IMR-90 (cell line): ENCODE results near the gene SLC4A9. TPM values are rescaled to one million over a fixed set of nuclear protein-coding genes. Genes with fewer than 3 reads are reported as not detected.

ENCODE experiments used
- ATAC-seq: fragments of 200-7000 bp; cut with Tn5 transposase; 2 replicates; pipeline ENCODE4 v1.9.1; 2020; ENCODE audit warnings: low read depth, mild to moderate bottlenecking, moderate library complexity
- BruUV-seq: library from RNA; stranded (reverse); fragments of 400-500 nt; replicated peaks from 2 replicates; lab custom pipeline; 2021; lab: Mats Ljungman, UMichigan
- CTCF ChIA-PET: fragments of 300-600 bp; formaldehyde crosslinking; extraction: SDS; loops from one replicate; lab custom pipeline; 2021; ENCODE audit warnings: antibody characterized with exemption; lab: Yijun Ruan, JAX
- POLR2A ChIA-PET: fragments of 300-600 bp; sonication (Branson Sonifier 250); formaldehyde crosslinking; loops from one replicate; lab custom pipeline; 2022; ENCODE audit warnings: antibody characterized with exemption; ENCODE audit not compliant: unreplicated experiment; lab: Charles Lee
- DNase-seq: peaks from one replicate; pipeline ENCODE4 v3.0.0; 2013
- H2AFZ ChIP-seq: replicated peaks from 2 replicates; pipeline ENCODE3; 2013; ENCODE audit warnings: low read length, mild to moderate bottlenecking; ENCODE audit not compliant: poor library complexity
- H2AK5ac ChIP-seq: 2 replicates; pipeline ENCODE4 v1.6.1; 2013; ENCODE audit warnings: low read depth, low read length, inconsistent platforms
- H2AK9ac ChIP-seq: replicated peaks from 2 replicates; pipeline ENCODE3; 2013; ENCODE audit warnings: mild to moderate bottlenecking, low read depth, low read length, moderate library complexity; ENCODE audit not compliant: poor library complexity
- H2BK120ac ChIP-seq: 2 replicates; pipeline ENCODE4 v1.6.1; 2013; ENCODE audit warnings: low read depth, low read length, inconsistent platforms
- H2BK15ac ChIP-seq: 3 replicates; pipeline ENCODE4 v1.6.1; 2013; ENCODE audit warnings: low read depth, low read length, inconsistent platforms
- H2BK20ac ChIP-seq: 2 replicates; pipeline ENCODE4 v1.6.1; 2013; ENCODE audit warnings: low read depth, mild to moderate bottlenecking, inconsistent platforms, low read length, moderate library complexity
- H2BK5ac ChIP-seq: 2 replicates; pipeline ENCODE4 v1.6.1; 2013; ENCODE audit warnings: mild to moderate bottlenecking, low read depth, low read length, inconsistent platforms; ENCODE audit not compliant: poor library complexity, severe bottlenecking
- H3K14ac ChIP-seq: replicated peaks from 2 replicates; pipeline ENCODE4 v1.6.1; 2013; ENCODE audit warnings: low read depth, low read length, inconsistent platforms
- H3K18ac ChIP-seq: 2 replicates; pipeline ENCODE4 v1.6.1; 2013; ENCODE audit warnings: low read depth, low read length, control low read depth
- H3K23ac ChIP-seq: 2 replicates; pipeline ENCODE4 v1.6.1; 2013; ENCODE audit warnings: low read depth, low read length, inconsistent platforms
- H3K27ac ChIP-seq: 2 replicates; pipeline ENCODE4 v1.5.1; 2013; ENCODE audit warnings: mild to moderate bottlenecking, control low read depth, low read length; ENCODE audit not compliant: insufficient read depth
- H3K27me3 ChIP-seq: 2 replicates; pipeline ENCODE4 v1.6.1; 2013; ENCODE audit warnings: low read length; ENCODE audit not compliant: control insufficient read depth, insufficient read depth
- H3K36me3 ChIP-seq: 2 replicates; pipeline ENCODE4 v1.6.1; 2013; ENCODE audit warnings: low read length, mixed read lengths; ENCODE audit not compliant: control insufficient read depth, insufficient read depth
- H3K4ac ChIP-seq: 2 replicates; pipeline ENCODE4 v1.6.1; 2013; ENCODE audit warnings: low read depth, low read length, inconsistent platforms
- H3K4me1 ChIP-seq: 2 replicates; pipeline ENCODE4 v1.6.1; 2013; ENCODE audit warnings: low read length, mixed read lengths; ENCODE audit not compliant: control insufficient read depth, insufficient read depth
- H3K4me2 ChIP-seq: 2 replicates; pipeline ENCODE4 v1.6.1; 2013; ENCODE audit warnings: low read depth, mild to moderate bottlenecking, control low read depth, low read length, moderate library complexity
- H3K4me3 ChIP-seq: 2 replicates; pipeline ENCODE4 v1.5.1; 2013; ENCODE audit warnings: low read depth, mild to moderate bottlenecking, control low read depth, low read length, moderate library complexity; ENCODE audit not compliant: insufficient read depth
- H3K56ac ChIP-seq: 2 replicates; pipeline ENCODE4 v1.6.1; 2013; ENCODE audit warnings: low read length, inconsistent platforms; ENCODE audit not compliant: insufficient read depth; ENCODE audit errors: extremely low read depth
- H3K79me1 ChIP-seq, 2 experiments: 2 replicates each; pipeline ENCODE4 v1.6.1; 2013; ENCODE audit warnings: low read length in 2 of 2, inconsistent platforms in 1 of 2, low read depth in 1 of 2
- H3K9ac ChIP-seq: 2 replicates; pipeline ENCODE4 v1.6.1; 2013; ENCODE audit warnings: low read depth, low read length, control low read depth
- H3K9me1 ChIP-seq: 2 replicates; pipeline ENCODE4 v1.6.1; 2013; ENCODE audit warnings: low read length, inconsistent platforms; ENCODE audit not compliant: insufficient read depth
- H3K9me3 ChIP-seq: 2 replicates; pipeline ENCODE4 v1.6.1; 2013; ENCODE audit warnings: low read length; ENCODE audit not compliant: control insufficient read depth, insufficient read depth
- H4K20me1 ChIP-seq: 2 replicates; pipeline ENCODE4 v1.6.1; 2013; ENCODE audit warnings: low read length, inconsistent platforms; ENCODE audit not compliant: insufficient read depth
- H4K5ac ChIP-seq: 2 replicates; pipeline ENCODE4 v1.6.1; 2013; ENCODE audit warnings: mild to moderate bottlenecking, low read depth, low read length, control low read depth
- H4K8ac ChIP-seq, 2 experiments: 2 replicates each; pipeline ENCODE4 v1.6.1; 2013; ENCODE audit warnings: low read depth in 2 of 2, low read length in 2 of 2, control low read depth in 1 of 2, inconsistent platforms in 1 of 2
- H4K91ac ChIP-seq: 2 replicates; pipeline ENCODE4 v1.6.1; 2013; ENCODE audit warnings: low read depth, low read length, inconsistent platforms; ENCODE audit not compliant: insufficient read depth
- BHLHE40 ChIP-seq: fragments of 150-350 bp; IDR thresholded peaks from 2 replicates; pipeline ENCODE4 v1.6.1; 2016; ENCODE audit warnings: mild to moderate bottlenecking, low read depth, low read length
- CHD1 ChIP-seq: IDR thresholded peaks from 2 replicates; pipeline ENCODE4 v1.6.1; 2012; ENCODE audit warnings: low read depth, low read length, improper control_type of control experiment
- MAFK ChIP-seq: IDR thresholded peaks from 2 replicates; pipeline ENCODE4 v1.6.1; 2012; ENCODE audit warnings: low read depth, low read length, improper control_type of control experiment
- MAZ ChIP-seq: IDR thresholded peaks from 2 replicates; pipeline ENCODE4 v1.6.1; 2012; ENCODE audit warnings: low read depth, mild to moderate bottlenecking, low read length, improper control_type of control experiment, moderate library complexity, borderline replicate concordance
- MXI1 ChIP-seq: IDR thresholded peaks from 2 replicates; pipeline ENCODE4 v1.6.1; 2012; ENCODE audit warnings: low read depth, mild to moderate bottlenecking, low read length, moderate library complexity, borderline replicate concordance
- NFE2L2 ChIP-seq: fragments of 150-350 bp; IDR thresholded peaks from 2 replicates; pipeline ENCODE4 v1.6.1; 2016; ENCODE audit warnings: low read depth, mild to moderate bottlenecking, low read length
- RAD21 ChIP-seq: IDR thresholded peaks from 2 replicates; pipeline ENCODE4 v1.6.1; 2012; ENCODE audit warnings: low read length, improper control_type of control experiment
- RCOR1 ChIP-seq: IDR thresholded peaks from 2 replicates; pipeline ENCODE4 v1.6.1; 2012; ENCODE audit warnings: mild to moderate bottlenecking, low read length, improper control_type of control experiment; ENCODE audit not compliant: insufficient replicate concordance
- RFX5 ChIP-seq: IDR thresholded peaks from 2 replicates; pipeline ENCODE4 v1.8.0; 2012; ENCODE audit warnings: low read depth, mild to moderate bottlenecking, low read length, moderate library complexity
- dilution Hi-C: fragments of 300-500 bp; cut with HindIII; formaldehyde crosslinking; loops from one replicate; pipeline ENCODE4 v1.14.3; 2018; ENCODE audit warnings: low sequenced_read_pairs; ENCODE audit not compliant: unreplicated experiment
- in situ Hi-C: fragments of 300-500 bp; cut with MboI; formaldehyde crosslinking; loops from 3 replicates; pipeline ENCODE4 v1.14.3; 2019; ENCODE audit warnings: low sequenced_read_pairs, inconsistent platforms, mixed read lengths
- intact Hi-C: fragments of 100-400 bp; cut with micrococcal nuclease; formaldehyde crosslinking; loops from 2 replicates; pipeline ENCODE4 v1.10.0; 2022
- polyA plus RNA-seq, 3 experiments: library from polyadenylated mRNA; depleted of rRNA; stranded (reverse); fragments of >200 nt; gene quantifications; 2 replicates each; pipeline ENCODE4 v1.2.3, GENCODE V29; 2012; ENCODE audit warnings: low replicate concordance in 1 of 3
- total RNA-seq: library from RNA; depleted of rRNA; stranded (reverse); fragments of >200 nt; gene quantifications from 2 replicates; pipeline ENCODE4 v1.2.3, GENCODE V29; 2012
- TF ChIP-seq, protein P1 (sequence below): fragments of 150-350 bp; IDR thresholded peaks from 2 replicates; pipeline ENCODE4 v1.6.1; 2016; ENCODE audit warnings: low read depth, mild to moderate bottlenecking, low read length, moderate library complexity, borderline replicate concordance
- TF ChIP-seq, protein P2 (sequence below): fragments of 150-350 bp; IDR thresholded peaks from 2 replicates; pipeline ENCODE4 v1.6.1; 2017; ENCODE audit warnings: mild to moderate bottlenecking, antibody characterized with exemption, low read length, low read depth

SLC4A9 gene
- total and polyA plus RNA-seq, 2 of the 4 experiments (the other 2 are of a cell fraction) = not detected

DNA sequence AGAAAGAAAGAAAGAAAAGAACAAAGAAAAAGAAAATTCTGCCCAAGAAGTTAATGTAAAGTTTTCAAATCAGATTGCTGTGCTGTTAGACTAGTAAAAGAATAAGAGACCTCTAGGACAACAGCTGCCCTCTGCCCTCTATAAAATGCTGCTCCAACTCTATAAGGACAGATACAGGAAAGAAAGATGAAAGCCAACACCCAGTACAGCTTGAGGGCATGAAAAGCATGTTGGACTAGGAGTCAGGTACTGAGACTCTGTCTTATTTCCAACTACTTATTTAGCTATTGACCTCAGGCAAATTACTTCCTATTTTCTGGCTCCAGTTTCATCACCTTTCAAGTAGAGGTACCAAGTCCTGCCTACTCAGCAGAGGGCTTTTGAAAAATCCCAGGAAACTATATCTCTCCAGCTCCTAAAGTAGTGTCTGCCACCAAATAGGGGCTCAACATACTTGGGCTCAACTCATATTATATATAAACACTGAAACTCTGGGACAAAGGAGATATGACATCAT, 19.3 kb upstream of the SLC4A9 start:
- Histone ChIP-seq H2AK9ac (no peak overlapping the region), H3K23ac (no peak overlapping the region), H3K9me1 (peaks cover 25% of the 10 kb centered on the region), H2AFZ (no peak overlapping the region), H2BK20ac (no peak overlapping the region), H4K20me1 (peaks cover 9% of the 10 kb centered on the region), H3K9me3 (no peaks in the 10 kb centered on the region), H3K18ac (no peak overlapping the region), H4K5ac (no peak overlapping the region), H3K36me3 (peaks cover 6% of the 10 kb centered on the region; the same call in 1 of the 2 replicates), H2BK15ac (no peak overlapping the region), H3K79me1 (peaks cover 44 to 79% of the 10 kb centered on the region in 2 experiments), H4K8ac (no peak overlapping the region), H3K27ac (no peak overlapping the region), H3K4me3 (no peak overlapping the region), H4K91ac (no peak overlapping the region), H3K4ac (no peak overlapping the region), H3K27me3 (no peaks in the 10 kb centered on the region), H3K9ac (no peak overlapping the region), H2AK5ac (no peak overlapping the region), H3K4me2 (no peak overlapping the region), H3K56ac (no peak overlapping the region), H3K14ac (no peak overlapping the region), H3K4me1 (peaks cover 17% of the 10 kb centered on the region), H2BK120ac (no peak overlapping the region), H2BK5ac (no peak overlapping the region)
- POLR2A ChIA-PET = interaction anchor here (0.7 kb wide), 1 partner anchor 38 kb away, joined by 6 read pairs; the partner anchor contains the start of gene PFDN1
- DNase-seq (no peak), ATAC-seq (no peak)
- no TSS peak for BruUV-seq
- dilution Hi-C loops = no loop called here
- intact Hi-C loops = no loop called here
- CTCF ChIA-PET = interaction anchor here (0.6 to 1.4 kb wide), 5 partner anchors 11 to 96 kb away, joined by 3 to 4 read pairs (median 3); no protein-coding TSS in a partner anchor
- TF ChIP-seq BHLHE40 = no peak
- no peak for TF ChIP-seq RFX5
- TF ChIP-seq, protein P1, sequence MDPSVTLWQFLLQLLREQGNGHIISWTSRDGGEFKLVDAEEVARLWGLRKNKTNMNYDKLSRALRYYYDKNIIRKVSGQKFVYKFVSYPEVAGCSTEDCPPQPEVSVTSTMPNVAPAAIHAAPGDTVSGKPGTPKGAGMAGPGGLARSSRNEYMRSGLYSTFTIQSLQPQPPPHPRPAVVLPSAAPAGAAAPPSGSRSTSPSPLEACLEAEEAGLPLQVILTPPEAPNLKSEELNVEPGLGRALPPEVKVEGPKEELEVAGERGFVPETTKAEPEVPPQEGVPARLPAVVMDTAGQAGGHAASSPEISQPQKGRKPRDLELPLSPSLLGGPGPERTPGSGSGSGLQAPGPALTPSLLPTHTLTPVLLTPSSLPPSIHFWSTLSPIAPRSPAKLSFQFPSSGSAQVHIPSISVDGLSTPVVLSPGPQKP = no peak
- no peak for TF ChIP-seq RAD21
- no peak for TF ChIP-seq MAFK
- no peak for TF ChIP-seq NFE2L2
- TF ChIP-seq CHD1 = no peak
- TF ChIP-seq, protein P2, sequence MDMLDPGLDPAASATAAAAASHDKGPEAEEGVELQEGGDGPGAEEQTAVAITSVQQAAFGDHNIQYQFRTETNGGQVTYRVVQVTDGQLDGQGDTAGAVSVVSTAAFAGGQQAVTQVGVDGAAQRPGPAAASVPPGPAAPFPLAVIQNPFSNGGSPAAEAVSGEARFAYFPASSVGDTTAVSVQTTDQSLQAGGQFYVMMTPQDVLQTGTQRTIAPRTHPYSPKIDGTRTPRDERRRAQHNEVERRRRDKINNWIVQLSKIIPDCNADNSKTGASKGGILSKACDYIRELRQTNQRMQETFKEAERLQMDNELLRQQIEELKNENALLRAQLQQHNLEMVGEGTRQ = no peak
- no peak for TF ChIP-seq MAZ
- TF ChIP-seq RCOR1 = no peak
- TF ChIP-seq MXI1 = no peak
- in situ Hi-C loops = no loop called here
